ENCODE data around the gene EML6.
"Not testable (repeated sequence)": the region's sequence is repeated elsewhere in the genome, so short reads cannot be mapped to it uniquely, and the experiment has no call there.

EML6 gene

DNA sequence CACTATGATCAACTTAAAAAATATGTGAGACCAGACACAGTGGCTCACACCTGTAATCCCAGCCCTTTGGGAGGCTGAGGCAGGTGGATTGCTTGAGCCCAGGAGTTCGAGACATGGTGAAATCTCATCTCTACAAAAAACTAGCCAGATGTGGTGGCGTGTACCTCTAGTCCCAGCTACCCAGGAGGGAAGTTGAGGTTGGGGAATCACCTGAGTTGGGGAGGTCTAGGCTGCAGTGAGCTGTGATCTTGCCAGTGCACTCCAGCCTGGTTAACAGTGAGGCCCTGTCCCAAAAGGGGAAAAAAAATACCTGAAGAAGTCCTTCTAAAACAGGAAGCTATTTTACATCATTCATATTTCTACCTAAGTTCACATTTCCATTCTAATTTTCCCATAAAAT lies 144.0 kb downstream of the EML6 start:
- POLR2A ChIA-PET: no interaction called here
- DNase-seq: peak in 2 of 3 donors; percentile 13 to 23
- no peaks in the 10 kb centered on the region for H3K9me3 ChIP-seq (ENCODE audit: control extremely low read depth in 1 of 5, control insufficient read depth in 4 of 5, insufficient read depth in 2 of 5, low read depth in 1 of 5, low read length in 4 of 5)
- 83% methylated on average over 1 of the region's 2 CpGs for WGBS (ENCODE audit: insufficient coverage)
- no peaks in the 10 kb centered on the region for H3K36me3 ChIP-seq (ENCODE audit: control insufficient read depth in 4 of 4, insufficient read depth in 4 of 4, low read length in 3 of 4)
- no peak overlapping the region for H3K27ac ChIP-seq (ENCODE audit: insufficient read depth in 1 of 2, low read depth in 1 of 2, low read length in 2 of 2, poor library complexity in 1 of 2, severe bottlenecking in 2 of 2)
- CTCF ChIA-PET: no interaction called here
- H3K27me3 ChIP-seq (replicated peaks in 2 of 5; ENCODE audit: control insufficient read depth in 4 of 5, insufficient read depth in 5 of 5, low read length in 4 of 5): no peaks in the 10 kb centered on the region
- peaks cover 0 to 9% (median 0%) of the 10 kb centered on the region in 4 experiments for H3K4me1 ChIP-seq (ENCODE audit: control extremely low read depth in 1 of 4, control insufficient read depth in 4 of 4, insufficient read depth in 4 of 4, low read length in 3 of 4)
- no peak overlapping the region for H3K4me3 ChIP-seq (ENCODE audit: control insufficient read depth in 1 of 7, extremely low read depth in 1 of 7, insufficient read depth in 4 of 7, low read depth in 2 of 7, low read length in 6 of 7)

DNA sequence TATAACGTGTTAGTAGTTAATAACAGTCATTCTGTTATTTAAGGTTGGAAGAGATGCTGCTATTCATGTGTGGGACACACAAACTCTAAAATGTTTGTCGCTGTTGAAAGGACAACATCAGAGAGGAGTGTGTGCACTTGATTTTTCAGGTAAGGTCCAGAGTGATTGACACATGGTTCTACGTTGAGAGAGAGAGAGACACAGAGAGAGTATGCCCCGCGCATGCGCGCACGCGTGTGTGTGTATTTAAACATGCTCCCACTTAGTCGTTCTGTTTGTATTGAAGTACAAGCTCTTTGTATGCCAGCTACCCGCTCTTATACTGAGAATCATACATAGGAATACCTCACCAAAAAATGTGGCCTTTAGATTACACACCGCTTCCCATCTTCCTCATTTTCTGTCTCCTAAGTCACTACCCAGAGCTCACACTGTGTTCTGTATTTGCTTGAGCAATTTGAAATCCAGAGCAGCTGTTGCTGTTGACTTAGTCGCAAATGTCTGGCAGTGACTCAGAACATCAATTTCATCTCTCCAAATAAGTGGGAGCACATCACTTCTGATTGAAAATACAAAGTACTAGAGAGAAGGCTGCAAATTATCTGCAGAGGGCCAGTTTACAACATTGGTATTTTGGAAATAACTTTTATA lies 148.1 kb downstream of the EML6 start:
- H3K4me3 ChIP-seq (ENCODE audit: control insufficient read depth in 1 of 7, extremely low read depth in 1 of 7, insufficient read depth in 4 of 7, low read depth in 2 of 7, low read length in 6 of 7): no peak overlapping the region
- WGBS (ENCODE audit: insufficient coverage): 96% methylated on average over 7 of the region's 13 CpGs
- H3K27ac ChIP-seq (ENCODE audit: insufficient read depth in 1 of 2, low read depth in 1 of 2, low read length in 2 of 2, poor library complexity in 1 of 2, severe bottlenecking in 2 of 2): no peak overlapping the region
- ChIA-PET CTCF (interaction anchor here (1.3 kb wide), 1 partner anchor 12 kb away, joined by 3 read pairs; no protein-coding TSS in a partner anchor), POLR2A (interaction anchor here (0.6 kb wide), 1 partner anchor 169 kb away, joined by 5 read pairs; no protein-coding TSS in a partner anchor)
- no peaks in the 10 kb centered on the region for H3K9me3 ChIP-seq (ENCODE audit: control extremely low read depth in 1 of 5, control insufficient read depth in 4 of 5, insufficient read depth in 2 of 5, low read depth in 1 of 5, low read length in 4 of 5)
- peak in 1 of 3 donors; percentile 3 for DNase-seq
- peaks cover 0 to 8% (median 0%) of the 10 kb centered on the region in 4 experiments for H3K4me1 ChIP-seq (ENCODE audit: control extremely low read depth in 1 of 4, control insufficient read depth in 4 of 4, insufficient read depth in 4 of 4, low read length in 3 of 4)
- H3K36me3 ChIP-seq (ENCODE audit: control insufficient read depth in 4 of 4, insufficient read depth in 4 of 4, low read length in 3 of 4): no peaks in the 10 kb centered on the region
- H3K27me3 ChIP-seq (replicated peaks in 2 of 5; ENCODE audit: control insufficient read depth in 4 of 5, insufficient read depth in 5 of 5, low read length in 4 of 5): no peaks in the 10 kb centered on the region

DNA sequence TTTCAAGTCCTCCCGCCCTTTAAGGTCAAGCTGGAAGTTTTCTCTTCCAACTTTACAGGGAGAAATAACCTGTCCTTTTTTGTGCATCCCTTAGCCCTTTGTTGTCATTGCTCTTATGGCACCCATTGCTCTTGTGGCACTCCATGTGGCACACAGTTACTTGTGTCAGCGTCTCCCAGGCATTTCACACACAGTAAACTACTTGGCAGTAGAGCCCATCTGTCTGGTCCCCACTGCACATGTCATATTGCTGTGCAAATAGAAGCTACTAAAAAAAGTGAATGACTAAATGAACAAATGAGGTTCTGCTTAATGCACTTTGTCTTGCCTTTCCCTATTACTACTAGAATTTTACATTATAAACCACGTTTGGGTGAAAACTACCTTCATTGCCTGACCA lies 149.3 kb downstream of the EML6 start:
- POLR2A ChIA-PET: no interaction called here
- CTCF ChIA-PET: interaction anchor here (1.3 kb wide), 1 partner anchor 11 kb away, joined by 3 read pairs; no protein-coding TSS in a partner anchor
- Histone ChIP-seq H3K4me3 (ENCODE audit: control insufficient read depth in 1 of 7, extremely low read depth in 1 of 7, insufficient read depth in 4 of 7, low read depth in 2 of 7, low read length in 6 of 7) (no peak overlapping the region), H3K9me3 (ENCODE audit: control extremely low read depth in 1 of 5, control insufficient read depth in 4 of 5, insufficient read depth in 2 of 5, low read depth in 1 of 5, low read length in 4 of 5) (no peaks in the 10 kb centered on the region), H3K27me3 (replicated peaks in 2 of 5; ENCODE audit: control insufficient read depth in 4 of 5, insufficient read depth in 5 of 5, low read length in 4 of 5) (no peaks in the 10 kb centered on the region), H3K27ac (ENCODE audit: insufficient read depth in 1 of 2, low read depth in 1 of 2, low read length in 2 of 2, poor library complexity in 1 of 2, severe bottlenecking in 2 of 2) (no peak overlapping the region), H3K4me1 (ENCODE audit: control extremely low read depth in 1 of 4, control insufficient read depth in 4 of 4, insufficient read depth in 4 of 4, low read length in 3 of 4) (no peaks in the 10 kb centered on the region), H3K36me3 (ENCODE audit: control insufficient read depth in 4 of 4, insufficient read depth in 4 of 4, low read length in 3 of 4) (no peaks in the 10 kb centered on the region)
- 100% methylated on average over 3 of the region's 3 CpGs for WGBS (ENCODE audit: insufficient coverage)
- DNase-seq: no peak

DNA sequence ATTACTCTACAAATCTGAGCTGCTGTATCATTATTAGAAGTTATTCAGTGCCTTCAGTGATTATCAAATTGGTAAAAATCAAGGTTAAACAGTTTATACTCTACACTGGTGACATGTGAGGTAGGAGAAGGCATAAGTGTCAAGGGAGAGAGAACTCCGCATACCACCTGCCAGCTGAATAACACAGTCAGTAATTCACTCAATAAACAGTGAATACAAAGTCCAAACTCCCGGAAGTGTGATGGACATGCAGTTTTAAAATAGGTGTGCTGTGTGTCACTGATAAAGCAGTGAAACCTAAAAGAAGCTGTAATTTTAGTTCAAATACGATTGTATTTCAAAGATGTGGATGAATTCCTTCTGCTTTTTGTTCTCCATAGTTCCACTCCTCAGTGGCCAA lies 149.8 kb downstream of the EML6 start:
- H3K4me1 ChIP-seq (ENCODE audit: control extremely low read depth in 1 of 4, control insufficient read depth in 4 of 4, insufficient read depth in 4 of 4, low read length in 3 of 4); H3K9me3 ChIP-seq (ENCODE audit: control extremely low read depth in 1 of 5, control insufficient read depth in 4 of 5, insufficient read depth in 2 of 5, low read depth in 1 of 5, low read length in 4 of 5); POLR2A ChIA-PET; DNase-seq; H3K4me3 ChIP-seq (ENCODE audit: control insufficient read depth in 1 of 7, extremely low read depth in 1 of 7, insufficient read depth in 4 of 7, low read depth in 2 of 7, low read length in 6 of 7); H3K27ac ChIP-seq (ENCODE audit: insufficient read depth in 1 of 2, low read depth in 1 of 2, low read length in 2 of 2, poor library complexity in 1 of 2, severe bottlenecking in 2 of 2); H3K36me3 ChIP-seq (ENCODE audit: control insufficient read depth in 4 of 4, insufficient read depth in 4 of 4, low read length in 3 of 4); H3K27me3 ChIP-seq (replicated peaks in 2 of 5; ENCODE audit: control insufficient read depth in 4 of 5, insufficient read depth in 5 of 5, low read length in 4 of 5): not testable (repeated sequence)
- no CpG with 5 or more reads among the region's 3 CpGs for WGBS (ENCODE audit: insufficient coverage)
- CTCF ChIA-PET: interaction anchor here (1.3 kb wide), 1 partner anchor 35 kb away, joined by 3 read pairs; no protein-coding TSS in a partner anchor

DNA sequence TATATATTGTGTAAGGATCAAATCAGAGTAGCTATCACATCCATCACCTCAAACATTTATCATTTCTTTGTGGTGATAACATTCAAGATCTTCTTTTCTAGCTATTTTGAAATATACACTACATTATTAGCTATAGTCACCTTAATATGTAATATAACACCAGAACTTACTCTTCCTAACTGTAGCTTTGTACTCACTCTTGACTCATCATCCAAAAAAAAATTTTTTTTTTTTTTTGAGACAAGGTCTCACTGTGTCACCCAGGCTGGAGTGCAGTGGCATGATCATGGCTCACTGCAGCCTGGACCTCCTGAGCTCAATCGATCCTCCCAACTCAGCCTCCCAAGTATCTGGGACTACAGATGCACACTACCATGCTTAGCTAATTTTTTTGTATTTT lies 153.3 kb downstream of the EML6 start:
- POLR2A ChIA-PET: interaction anchor here (0.6 kb wide), 1 partner anchor 101 kb away, joined by 3 read pairs; no protein-coding TSS in a partner anchor
- Histone ChIP-seq H3K36me3 (ENCODE audit: control insufficient read depth in 4 of 4, insufficient read depth in 4 of 4, low read length in 3 of 4) (no peaks in the 10 kb centered on the region), H3K27me3 (replicated peaks in 2 of 5; ENCODE audit: control insufficient read depth in 4 of 5, insufficient read depth in 5 of 5, low read length in 4 of 5) (no peaks in the 10 kb centered on the region), H3K27ac (ENCODE audit: insufficient read depth in 1 of 2, low read depth in 1 of 2, low read length in 2 of 2, poor library complexity in 1 of 2, severe bottlenecking in 2 of 2) (no peak overlapping the region), H3K9me3 (ENCODE audit: control extremely low read depth in 1 of 5, control insufficient read depth in 4 of 5, insufficient read depth in 2 of 5, low read depth in 1 of 5, low read length in 4 of 5) (no peaks in the 10 kb centered on the region), H3K4me3 (ENCODE audit: control insufficient read depth in 1 of 7, extremely low read depth in 1 of 7, insufficient read depth in 4 of 7, low read depth in 2 of 7, low read length in 6 of 7) (no peak overlapping the region), H3K4me1 (ENCODE audit: control extremely low read depth in 1 of 4, control insufficient read depth in 4 of 4, insufficient read depth in 4 of 4, low read length in 3 of 4) (peaks cover 0 to 13% (median 9%) of the 10 kb centered on the region in 4 experiments)
- no CpG with 5 or more reads among the region's 1 CpG for WGBS (ENCODE audit: insufficient coverage)
- CTCF ChIA-PET: interaction anchor here (0.9 to 2.2 kb wide), 5 partner anchors 12 to 38 kb away, joined by 3 to 6 read pairs (median 5); no protein-coding TSS in a partner anchor
- no peak for DNase-seq

DNA sequence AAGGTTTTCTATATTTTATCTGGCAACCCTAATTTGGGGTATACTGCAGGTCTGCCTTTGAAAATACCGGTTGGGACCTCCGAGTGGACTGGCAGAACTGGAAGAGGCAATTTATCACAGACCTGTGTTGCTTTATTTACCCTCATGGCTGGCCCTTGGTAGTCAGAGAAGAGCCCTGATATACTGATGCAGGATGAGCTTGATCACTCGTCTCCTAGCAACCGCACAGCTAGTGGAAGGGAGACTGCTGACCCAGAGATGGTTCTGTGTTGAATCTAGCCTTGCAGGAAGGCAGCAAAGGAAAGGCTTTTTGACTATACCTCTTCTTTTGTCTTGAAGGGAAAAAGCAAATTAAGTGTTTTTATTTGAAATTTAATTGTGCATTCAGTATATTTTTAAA lies 154.7 kb downstream of the EML6 start:
- H3K4me1 ChIP-seq (ENCODE audit: control extremely low read depth in 1 of 4, control insufficient read depth in 4 of 4, insufficient read depth in 4 of 4, low read length in 3 of 4): peaks cover 0 to 13% (median 9%) of the 10 kb centered on the region in 4 experiments
- ChIA-PET CTCF (interaction anchor here (2.2 kb wide), 2 partner anchors 22 to 39 kb away, joined by 5 to 6 read pairs; no protein-coding TSS in a partner anchor), POLR2A (no interaction called here)
- H3K36me3 ChIP-seq (ENCODE audit: control insufficient read depth in 4 of 4, insufficient read depth in 4 of 4, low read length in 3 of 4): no peaks in the 10 kb centered on the region
- WGBS (ENCODE audit: insufficient coverage): 100% methylated on average over 4 of the region's 4 CpGs
- no peaks in the 10 kb centered on the region for H3K27me3 ChIP-seq (replicated peaks in 2 of 5; ENCODE audit: control insufficient read depth in 4 of 5, insufficient read depth in 5 of 5, low read length in 4 of 5)
- no peak overlapping the region for H3K27ac ChIP-seq (ENCODE audit: insufficient read depth in 1 of 2, low read depth in 1 of 2, low read length in 2 of 2, poor library complexity in 1 of 2, severe bottlenecking in 2 of 2)
- H3K9me3 ChIP-seq (ENCODE audit: control extremely low read depth in 1 of 5, control insufficient read depth in 4 of 5, insufficient read depth in 2 of 5, low read depth in 1 of 5, low read length in 4 of 5): no peaks in the 10 kb centered on the region
- no peak overlapping the region for H3K4me3 ChIP-seq (ENCODE audit: control insufficient read depth in 1 of 7, extremely low read depth in 1 of 7, insufficient read depth in 4 of 7, low read depth in 2 of 7, low read length in 6 of 7)
- no peak for DNase-seq

DNA sequence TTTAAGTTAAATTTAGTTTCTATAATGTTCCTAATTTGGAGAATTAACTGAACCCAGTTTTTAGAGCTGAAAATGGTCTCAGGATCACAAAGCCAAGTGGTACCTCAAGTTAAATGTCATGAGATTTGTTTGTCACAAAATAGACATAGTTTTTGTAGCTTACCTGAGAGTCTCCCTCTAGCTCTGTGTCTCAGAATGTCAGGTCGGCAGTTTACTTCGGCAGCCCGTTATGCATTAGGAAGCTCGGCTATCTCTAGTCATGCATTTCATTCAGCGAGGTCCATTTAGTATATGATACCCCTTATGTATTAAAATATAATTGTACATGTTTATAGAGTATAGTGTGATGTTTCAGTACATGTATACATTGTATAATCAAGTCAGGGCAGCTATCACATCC lies 155.6 kb downstream of the EML6 start:
- no peaks in the 10 kb centered on the region for H3K9me3 ChIP-seq (ENCODE audit: control extremely low read depth in 1 of 5, control insufficient read depth in 4 of 5, insufficient read depth in 2 of 5, low read depth in 1 of 5, low read length in 4 of 5)
- H3K4me3 ChIP-seq (ENCODE audit: control insufficient read depth in 1 of 7, extremely low read depth in 1 of 7, insufficient read depth in 4 of 7, low read depth in 2 of 7, low read length in 6 of 7): no peak overlapping the region
- H3K27me3 ChIP-seq (replicated peaks in 2 of 5; ENCODE audit: control insufficient read depth in 4 of 5, insufficient read depth in 5 of 5, low read length in 4 of 5): no peaks in the 10 kb centered on the region
- WGBS (ENCODE audit: insufficient coverage): no CpG with 5 or more reads among the region's 5 CpGs
- no peak overlapping the region for H3K27ac ChIP-seq (ENCODE audit: insufficient read depth in 1 of 2, low read depth in 1 of 2, low read length in 2 of 2, poor library complexity in 1 of 2, severe bottlenecking in 2 of 2)
- no peaks in the 10 kb centered on the region for H3K36me3 ChIP-seq (ENCODE audit: control insufficient read depth in 4 of 4, insufficient read depth in 4 of 4, low read length in 3 of 4)
- peaks cover 0 to 13% (median 9%) of the 10 kb centered on the region in 4 experiments for H3K4me1 ChIP-seq (ENCODE audit: control extremely low read depth in 1 of 4, control insufficient read depth in 4 of 4, insufficient read depth in 4 of 4, low read length in 3 of 4)
- DNase-seq: no peak
- POLR2A ChIA-PET: no interaction called here
- CTCF ChIA-PET: interaction anchor here (0.7 kb wide), 1 partner anchor 169 kb away, joined by 3 read pairs; no protein-coding TSS in a partner anchor
